Colonic mucosa (tissue), 4 donors: ENCODE measurements around the gene NRG3. TPM values are rescaled to one million over a fixed set of nuclear protein-coding genes. Genes with fewer than 3 reads are reported as not detected.

Source experiments
- DNase-seq: peaks from one replicate; pipeline ENCODE4 v3.0.0-alpha.2; 2020
- H3K27ac ChIP-seq: fragments of 200-600 bp; one replicate; pipeline ENCODE4 v1.8.0; 2021
- H3K27me3 ChIP-seq: fragments of 200-600 bp; one replicate; pipeline ENCODE4 v1.8.0; 2021
- H3K36me3 ChIP-seq: fragments of 200-600 bp; one replicate; pipeline ENCODE4 v1.8.0; 2021
- H3K4me1 ChIP-seq: fragments of 200-600 bp; one replicate; pipeline ENCODE4 v1.8.0; 2021; ENCODE audit warnings: mild to moderate bottlenecking
- H3K4me3 ChIP-seq: fragments of 200-600 bp; one replicate; pipeline ENCODE4 v1.8.0; 2021
- H3K9ac ChIP-seq, 2 donors: one replicate each; pipeline ENCODE4 v1.7.0; 2013; ENCODE audit warnings: control low read depth in 2 of 2, low read depth in 2 of 2, low read length in 2 of 2
- H3K9me3 ChIP-seq: fragments of 200-600 bp; one replicate; pipeline ENCODE4 v1.8.0; 2021
- intact Hi-C: fragments of 100-400 bp; cut with DNase I; formaldehyde crosslinking; loops from one replicate; pipeline ENCODE4 v1.14.1; 2022
- total RNA-seq, 2 donors: library from RNA; stranded (reverse); fragmentation: NEBNext Ultra II Directional in 1 of 2; extraction: Animal tissue kit (Norgen Biotek cat#: 25700) in 1 of 2; gene quantifications; one replicate each; pipeline ENCODE4 v1.2.1, GENCODE V29; 2021
- TF ChIP-seq, protein P1 (sequence below): fragments of 200-600 bp; IDR thresholded peaks from one replicate; pipeline ENCODE4 v1.8.0; 2022; ENCODE audit warnings: antibody characterized with exemption, mild to moderate bottlenecking
- donor health status: healthy.
- donor health status: DM: no; HTN: no; CAD: no.
- donor health status: DM: no; HTN: no; CAD: no.

The NRG3 gene
- total RNA-seq, 2 donors from 2014 or later, result 0.24 TPM; not detected in 1

DNA sequence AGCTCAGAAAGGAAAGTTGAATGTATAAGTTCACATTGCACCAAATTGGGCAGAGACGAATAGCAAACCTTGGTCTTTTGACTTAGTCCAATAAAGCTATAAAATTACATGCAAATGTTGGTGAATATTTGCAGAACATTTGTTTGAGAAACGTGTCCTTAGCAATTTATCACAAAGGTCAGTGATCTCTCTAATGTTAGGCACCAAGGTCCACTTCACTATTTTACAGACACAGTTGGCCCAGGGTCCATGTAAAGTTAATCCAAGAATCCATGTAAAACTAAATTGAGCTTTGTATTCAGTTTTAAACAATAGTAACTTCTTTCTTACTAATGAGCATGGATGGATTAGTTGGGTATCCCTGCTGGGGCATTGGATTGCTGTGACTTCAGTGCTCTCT, 617.7 kb downstream of the NRG3 start:
- TF ChIP-seq, protein P1, sequence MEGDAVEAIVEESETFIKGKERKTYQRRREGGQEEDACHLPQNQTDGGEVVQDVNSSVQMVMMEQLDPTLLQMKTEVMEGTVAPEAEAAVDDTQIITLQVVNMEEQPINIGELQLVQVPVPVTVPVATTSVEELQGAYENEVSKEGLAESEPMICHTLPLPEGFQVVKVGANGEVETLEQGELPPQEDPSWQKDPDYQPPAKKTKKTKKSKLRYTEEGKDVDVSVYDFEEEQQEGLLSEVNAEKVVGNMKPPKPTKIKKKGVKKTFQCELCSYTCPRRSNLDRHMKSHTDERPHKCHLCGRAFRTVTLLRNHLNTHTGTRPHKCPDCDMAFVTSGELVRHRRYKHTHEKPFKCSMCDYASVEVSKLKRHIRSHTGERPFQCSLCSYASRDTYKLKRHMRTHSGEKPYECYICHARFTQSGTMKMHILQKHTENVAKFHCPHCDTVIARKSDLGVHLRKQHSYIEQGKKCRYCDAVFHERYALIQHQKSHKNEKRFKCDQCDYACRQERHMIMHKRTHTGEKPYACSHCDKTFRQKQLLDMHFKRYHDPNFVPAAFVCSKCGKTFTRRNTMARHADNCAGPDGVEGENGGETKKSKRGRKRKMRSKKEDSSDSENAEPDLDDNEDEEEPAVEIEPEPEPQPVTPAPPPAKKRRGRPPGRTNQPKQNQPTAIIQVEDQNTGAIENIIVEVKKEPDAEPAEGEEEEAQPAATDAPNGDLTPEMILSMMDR, result no peak
- intact Hi-C loops, result no loop called here
- H3K4me1 ChIP-seq, result no peaks in the 10 kb centered on the region

GRCh38 chr10:82496114-82496513, 621.1 kb downstream of the NRG3 start:
- H3K9me3 ChIP-seq, result no peaks in the 10 kb centered on the region

More for the DNA sequence above, 617.7 kb downstream of the NRG3 start:
- Histone ChIP-seq H3K36me3 (no peaks in the 10 kb centered on the region), H3K4me3 (no peak overlapping the region), H3K9me3 (no peaks in the 10 kb centered on the region), H3K27me3 (no peaks in the 10 kb centered on the region), H3K27ac (no peak overlapping the region), H3K9ac (no peak overlapping the region)
- DNase-seq, result no peak

DNA sequence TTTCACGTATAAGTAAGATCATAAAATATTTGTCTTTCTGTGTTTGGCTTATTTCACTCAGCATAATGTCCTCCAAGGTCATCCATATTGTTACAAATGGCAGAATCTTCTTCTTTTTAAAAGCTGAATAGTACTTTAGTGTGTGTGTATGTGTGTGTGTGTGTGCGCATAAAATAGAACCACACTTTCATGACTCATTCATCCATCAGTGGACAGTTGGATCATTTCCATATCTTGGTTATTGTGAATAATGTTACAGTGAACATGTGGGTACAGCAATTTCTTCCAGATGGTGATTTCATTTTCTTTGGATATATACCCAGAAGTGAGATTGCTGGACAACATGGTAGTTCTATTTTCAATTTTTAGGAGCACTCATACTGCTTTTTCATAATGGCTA, 622.4 kb downstream of the NRG3 start:
- H3K9me3 ChIP-seq, result no peaks in the 10 kb centered on the region
- H3K36me3 ChIP-seq, result no peaks in the 10 kb centered on the region
- no peak overlapping the region for H3K9ac ChIP-seq
- intact Hi-C loops, result no loop called here
- no peak overlapping the region for H3K27ac ChIP-seq
- no peak for DNase-seq
- TF ChIP-seq, protein P1, result no peak
- H3K27me3 ChIP-seq, result no peaks in the 10 kb centered on the region
- no peak overlapping the region for H3K4me3 ChIP-seq
- no peaks in the 10 kb centered on the region for H3K4me1 ChIP-seq

More at GRCh38 chr10:82496114-82496513, 621.1 kb downstream of the NRG3 start:
- TF ChIP-seq, protein P1, result no peak
- Histone ChIP-seq H3K4me3 (no peak overlapping the region), H3K9ac (no peak overlapping the region), H3K36me3 (no peaks in the 10 kb centered on the region), H3K4me1 (no peaks in the 10 kb centered on the region), H3K27ac (no peak overlapping the region), H3K27me3 (no peaks in the 10 kb centered on the region)
- DNase-seq, result no peak
- intact Hi-C loops, result no loop called here

DNA sequence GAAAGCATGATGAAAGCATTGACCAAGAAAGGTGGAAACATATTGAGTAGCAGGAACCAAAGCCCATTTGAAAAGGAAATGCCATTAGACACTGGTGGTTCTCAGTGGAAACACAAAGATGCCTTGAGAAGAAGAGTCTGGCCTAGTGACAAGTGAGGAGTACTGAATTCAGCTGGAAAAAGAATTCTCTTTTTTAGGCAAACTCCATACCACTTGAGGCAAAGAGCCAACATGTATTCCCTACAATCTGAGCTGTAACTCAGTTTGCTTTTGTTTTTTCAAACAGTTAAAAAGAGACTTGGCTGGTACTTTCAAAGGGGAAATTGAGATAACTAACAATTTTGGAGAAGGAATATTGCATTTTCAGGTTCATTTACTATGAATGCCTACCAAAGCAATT, 624.0 kb downstream of the NRG3 start:
- DNase-seq, result no peak

GRCh38 chr10:82505009-82505408, 630.0 kb downstream of the NRG3 start:
- intact Hi-C loops, result no loop called here
- Histone ChIP-seq H3K9ac (no peak overlapping the region), H3K4me1 (no peaks in the 10 kb centered on the region), H3K27ac (no peak overlapping the region), H3K4me3 (no peak overlapping the region), H3K36me3 (no peaks in the 10 kb centered on the region), H3K27me3 (no peaks in the 10 kb centered on the region), H3K9me3 (no peaks in the 10 kb centered on the region)
- DNase-seq, result no peak
- TF ChIP-seq, protein P1, result no peak

More for the DNA sequence above, 624.0 kb downstream of the NRG3 start:
- Histone ChIP-seq H3K36me3 (no peaks in the 10 kb centered on the region), H3K27me3 (no peaks in the 10 kb centered on the region), H3K9ac (no peak overlapping the region), H3K27ac (no peak overlapping the region), H3K9me3 (no peaks in the 10 kb centered on the region), H3K4me3 (no peak overlapping the region), H3K4me1 (no peaks in the 10 kb centered on the region)
- TF ChIP-seq, protein P1, result no peak
- intact Hi-C loops, result no loop called here
